PC-3 (cell line): Measurements from ENCODE around the gene UTP3. TPM values are rescaled to one million over a fixed set of nuclear protein-coding genes. Genes with fewer than 3 reads are reported as not detected.
A peak's percentile ranks its signal among the peaks of the same experiment; 100 is the strongest.
"Not testable (repeated sequence)": the region's sequence is repeated elsewhere in the genome, so short reads cannot be mapped to it uniquely, and the experiment has no call there.

Source experiments
- ATAC-seq: fragments of 200-7000 bp; cut with Tn5 transposase; 2 replicates; pipeline ENCODE4 v1.9.1; 2020; ENCODE audit warnings: mild to moderate bottlenecking, moderate library complexity
- BruUV-seq: library from RNA; stranded (reverse); fragments of 400-500 nt; replicated peaks from 2 replicates; lab custom pipeline; 2021; lab: Mats Ljungman, UMichigan
- CTCF ChIA-PET: fragments of 300-600 bp; sonication (Branson Sonifier 250); formaldehyde crosslinking; loops from one replicate; lab custom pipeline; 2022; ENCODE audit warnings: antibody characterized with exemption; lab: Charles Lee
- POLR2A ChIA-PET: fragments of 300-600 bp; sonication (Branson Sonifier 250); formaldehyde crosslinking; loops from one replicate; lab custom pipeline; 2022; ENCODE audit warnings: antibody characterized with exemption; ENCODE audit not compliant: unreplicated experiment; lab: Charles Lee
- DNase-seq: peaks from one replicate; pipeline ENCODE4 v3.0.0-alpha.2; 2015
- H2AFZ ChIP-seq: fragments of 300-600 bp; sonication (generic); 2 replicates; pipeline ENCODE4 v1.6.0; 2016; ENCODE audit warnings: antibody characterized with exemption, low read length
- H3F3A ChIP-seq: fragments of 300-600 bp; sonication (generic); one replicate; pipeline ENCODE4 v1.6.0; 2017; ENCODE audit warnings: antibody characterized with exemption, low read length, control low read depth, mild to moderate bottlenecking; ENCODE audit not compliant: unreplicated experiment
- H3K27ac ChIP-seq: fragments of 300-600 bp; sonication (generic); 2 replicates; pipeline ENCODE4 v1.5.1; 2016; ENCODE audit warnings: mild to moderate bottlenecking, low read length
- H3K27me3 ChIP-seq: fragments of 300-600 bp; sonication (generic); 2 replicates; pipeline ENCODE4 v1.6.1; 2016; ENCODE audit warnings: low read length, mixed read lengths
- H3K36me3 ChIP-seq: fragments of 300-600 bp; sonication (generic); 2 replicates; pipeline ENCODE4 v1.6.1; 2016; ENCODE audit warnings: low read depth, mixed run types, low read length, mixed read lengths
- H3K4me1 ChIP-seq: fragments of 300-600 bp; sonication (generic); 2 replicates; pipeline ENCODE4 v1.5.1; 2016; ENCODE audit warnings: low read length; ENCODE audit not compliant: insufficient read depth
- H3K4me2 ChIP-seq: fragments of 300-600 bp; sonication (generic); 2 replicates; pipeline ENCODE4 v1.6.0; 2016; ENCODE audit warnings: low read length
- H3K4me3 ChIP-seq: fragments of 300-600 bp; sonication (generic); 2 replicates; pipeline ENCODE4 v1.5.1; 2016; ENCODE audit warnings: mild to moderate bottlenecking, low read length, mixed read lengths
- H3K79me2 ChIP-seq: fragments of 300-600 bp; sonication (generic); 2 replicates; pipeline ENCODE4 v1.6.1; 2017; ENCODE audit warnings: low read length, mixed read lengths
- H3K9ac ChIP-seq: fragments of 300-600 bp; sonication (generic); 2 replicates; pipeline ENCODE4 v1.6.0; 2016; ENCODE audit warnings: mild to moderate bottlenecking, low read length
- H3K9me2 ChIP-seq: fragments of 300-600 bp; sonication (generic); replicated peaks from 2 replicates; pipeline ENCODE4 v1.6.1; 2016; ENCODE audit warnings: mixed run types, low read length, mixed read lengths
- H3K9me3 ChIP-seq: fragments of 300-600 bp; sonication (generic); 2 replicates; pipeline ENCODE4 v1.6.1; 2016; ENCODE audit warnings: low read length, mixed read lengths
- H4K20me1 ChIP-seq: fragments of 300-600 bp; sonication (generic); 2 replicates; pipeline ENCODE4 v1.6.1; 2016; ENCODE audit warnings: low read length, mixed read lengths
- CTCF ChIP-seq: fragments of 300-600 bp; sonication (generic); conservative IDR thresholded peaks from 2 replicates; pipeline ENCODE4 v1.5.1; 2017; ENCODE audit warnings: antibody characterized with exemption, low read depth, mild to moderate bottlenecking, low read length
- EZH2 ChIP-seq: fragments of 300-600 bp; sonication (generic); IDR thresholded peaks from one replicate; pipeline ENCODE4 v1.6.1; 2017; ENCODE audit warnings: antibody characterized with exemption, mild to moderate bottlenecking, low read length; ENCODE audit not compliant: unreplicated experiment
- EZH2phosphoT487 ChIP-seq: fragments of 300-600 bp; sonication (generic); IDR thresholded peaks from 2 replicates; pipeline ENCODE4 v1.6.1; 2018; ENCODE audit warnings: mild to moderate bottlenecking, antibody characterized with exemption, low read length, borderline replicate concordance
- intact Hi-C: fragments of 100-400 bp; cut with micrococcal nuclease; formaldehyde crosslinking; loops from 2 replicates; pipeline ENCODE4 v1.9.0; 2023
- total RNA-seq: library from RNA; depleted of rRNA; stranded (reverse); fragments of >200 nt; gene quantifications from 2 replicates; pipeline ENCODE4 v1.2.3, GENCODE V29; 2014

UTP3 gene
- total RNA-seq, 1 experiment from 2014 or later = 27.8 TPM

- Histone ChIP-seq H3K27ac (0 out of 2 replicates have a peak overlapping the region, but pooled peaks have one; percentile 1), H3K36me3 (no peaks in the 10 kb centered on the region)
Observed at GRCh38 chr4:70734971-70735370, 46.6 kb downstream of the UTP3 start.

GRCh38 chr4:70735915-70736314 is 47.6 kb downstream of the UTP3 start:
- CTCF ChIA-PET = interaction anchor here (0.5 to 1.4 kb wide), 10 partner anchors 14 to 216 kb away, joined by 3 to 13 read pairs (median 4); partner anchors contain the start of gene JCHAIN
- intact Hi-C loops = loop anchor here (10.0 kb wide), 3 partner anchors 69 to 99 kb away; partner anchors contain the start of gene GRSF1
- BruUV-seq, POLR2A ChIA-PET, H2AFZ ChIP-seq, H3K9ac ChIP-seq, H3K9me3 ChIP-seq, H3K4me2 ChIP-seq, H3K36me3 ChIP-seq, H3F3A ChIP-seq, H3K27ac ChIP-seq, H3K27me3 ChIP-seq, H3K79me2 ChIP-seq, H3K4me3 ChIP-seq, H4K20me1 ChIP-seq, H3K9me2 ChIP-seq: not testable (repeated sequence)
- TF ChIP-seq CTCF = peak; percentile 62
- ATAC-seq (peak; percentile 57), DNase-seq (peak; percentile 63)
- H3K4me1 ChIP-seq = peaks cover 19% of the 10 kb centered on the region

More at GRCh38 chr4:70734971-70735370, 46.6 kb downstream of the UTP3 start:
- TF ChIP-seq EZH2phosphoT487 (no peak), CTCF (no peak), EZH2 (no peak)
- Histone ChIP-seq H4K20me1 (no peaks in the 10 kb centered on the region), H3K27me3 (no peaks in the 10 kb centered on the region), H3K4me3 (peak overlapping the region; percentile 65), H3K9me3 (no peaks in the 10 kb centered on the region), H3K9me2 (no peaks in the 10 kb centered on the region), H3K79me2 (0 out of 2 replicates have a peak, but pooled peaks cover 5% of the 10 kb centered on the region), H2AFZ (peak overlapping the region; percentile 56), H3K4me2 (peak overlapping the region; percentile 82), H3K4me1 (peaks cover 19% of the 10 kb centered on the region), H3K9ac (no peak overlapping the region), H3F3A (no peaks in the 10 kb centered on the region)
- CTCF ChIA-PET = interaction anchor here (1.4 to 1.7 kb wide), 2 partner anchors 15 to 31 kb away, joined by 7 to 13 read pairs; no protein-coding TSS in a partner anchor
- intact Hi-C loops = loop anchor here (1.0 to 10.0 kb wide), 4 partner anchors 26 to 100 kb away; partner anchors contain the start of gene GRSF1
- POLR2A ChIA-PET = interaction anchor here (0.6 kb wide), 1 partner anchor 104 kb away, joined by 3 read pairs; no protein-coding TSS in a partner anchor
- DNase-seq (no peak), ATAC-seq (peak; percentile 13)
- BruUV-seq = no TSS peak

GRCh38 chr4:70737006-70737405 is 48.7 kb downstream of the UTP3 start:
- no peak overlapping the region for H2AFZ ChIP-seq
- peaks cover 19% of the 10 kb centered on the region for H3K4me1 ChIP-seq
- H3K36me3 ChIP-seq = no peaks in the 10 kb centered on the region
- ChIA-PET POLR2A (interaction anchor here (0.6 kb wide), 1 partner anchor 257 kb away, joined by 22 read pairs; the partner anchor contains the start of gene DCK), CTCF (no interaction called here)
- H3K9me3 ChIP-seq = no peaks in the 10 kb centered on the region
- BruUV-seq = no TSS peak
- TF ChIP-seq CTCF (no peak), EZH2phosphoT487 (no peak), EZH2 (no peak)
- DNase-seq = no peak
- no peak overlapping the region for H3K4me3 ChIP-seq
- intact Hi-C loops = loop anchor here (10.0 kb wide), 3 partner anchors 68 to 98 kb away; partner anchors contain the start of gene GRSF1
- H3K27ac ChIP-seq = no peak overlapping the region
- no peaks in the 10 kb centered on the region for H4K20me1 ChIP-seq
- no peaks in the 10 kb centered on the region for H3F3A ChIP-seq
- H3K79me2 ChIP-seq = 0 out of 2 replicates have a peak, but pooled peaks cover 5% of the 10 kb centered on the region
- no peak overlapping the region for H3K9ac ChIP-seq
- ATAC-seq = no peak
- H3K9me2 ChIP-seq = no peaks in the 10 kb centered on the region
- H3K4me2 ChIP-seq = no peak overlapping the region
- H3K27me3 ChIP-seq = no peaks in the 10 kb centered on the region
